ENCODE results near the gene TRIM66.

- no peak for TF ChIP-seq CTCF (IDR thresholded peaks at IDR 0.05)
- no peak for TF ChIP-seq ZFX (IDR thresholded peaks at IDR 0.05; ENCODE audit: borderline replicate concordance)
Observed at GRCh38 chr11:8614497-8614896, 68.0 kb downstream of the TRIM66 start.

Measured in 22Rv1 (cell line).